HEK293 (cell line): ENCODE data around the gene ANKRD44.

Source experiments
- CTCF ChIA-PET: fragments of 350-600 bp; formaldehyde crosslinking; extraction: SDS; loops from one replicate; lab custom pipeline; 2021; ENCODE audit warnings: antibody characterized with exemption; lab: Yijun Ruan, JAX
- POLR2A ChIA-PET: fragments of 300-600 bp; formaldehyde crosslinking; extraction: SDS; loops from one replicate; lab custom pipeline; 2020; ENCODE audit warnings: antibody characterized with exemption, inconsistent platforms; lab: Yijun Ruan, JAX
- H3K27ac ChIP-seq: fragments of 200-500 bp; sonication (Bioruptor generic); 2 replicates; pipeline ENCODE4 v1.5.1; 2014; ENCODE audit warnings: low read depth, low read length, control low read depth, inconsistent platforms; ENCODE audit errors: extremely low read depth
- H3K36me3 ChIP-seq, 2 experiments: fragments of 200-500 bp in 1 of 2; sonication (Bioruptor generic) in 1 of 2; 1 replicate in 1 of 2; 2 replicates in 1 of 2; pipeline ENCODE4 v1.5.1; 2014 to 2017; ENCODE audit warnings: inconsistent platforms in 2 of 2, low read length in 2 of 2; ENCODE audit not compliant: control insufficient read depth in 2 of 2, insufficient read depth in 1 of 2
- H3K4me1 ChIP-seq: fragments of 200-500 bp; sonication (Bioruptor generic); 2 replicates; pipeline ENCODE4 v1.5.1; 2014; ENCODE audit warnings: mild to moderate bottlenecking, low read length, inconsistent platforms; ENCODE audit not compliant: control insufficient read depth, insufficient read depth
- H3K4me3 ChIP-seq: 2 replicates; pipeline ENCODE4 v1.5.1; 2011; ENCODE audit warnings: low read depth, mild to moderate bottlenecking, control low read depth, low read length, moderate library complexity
- H3K9me3 ChIP-seq: fragments of 200-500 bp; sonication (Bioruptor generic); 2 replicates; pipeline ENCODE4 v1.5.1; 2014; ENCODE audit warnings: low read depth, low read length, inconsistent platforms; ENCODE audit not compliant: control insufficient read depth, insufficient read depth
- OSR2 ChIP-seq: fragments of 450-650 bp; formaldehyde crosslinking; IDR thresholded peaks from 2 replicates; pipeline ENCODE4 v1.5.1; 2016; ENCODE audit warnings: missing biosample characterization, missing genetic modification characterization
- PRDM2 ChIP-seq: fragments of 450-650 bp; formaldehyde crosslinking; IDR thresholded peaks from 2 replicates; pipeline ENCODE4 v1.5.1; 2016; ENCODE audit warnings: missing biosample characterization, missing genetic modification characterization, borderline replicate concordance
- ZBTB10 ChIP-seq: fragments of 450-650 bp; formaldehyde crosslinking; IDR thresholded peaks from 2 replicates; pipeline ENCODE4 v1.5.1; 2016; ENCODE audit warnings: missing biosample characterization, missing genetic modification characterization
- ZBTB44 ChIP-seq: fragments of 450-650 bp; IDR thresholded peaks from 2 replicates; pipeline ENCODE4 v1.5.1; 2018; ENCODE audit warnings: missing biosample characterization, mild to moderate bottlenecking, missing genetic modification characterization
- ZBTB48 ChIP-seq: fragments of 450-650 bp; formaldehyde crosslinking; IDR thresholded peaks from 2 replicates; pipeline ENCODE4 v1.5.1; 2016; ENCODE audit warnings: missing biosample characterization, missing genetic modification characterization
- ZBTB49 ChIP-seq: fragments of 450-650 bp; formaldehyde crosslinking; IDR thresholded peaks from 2 replicates; pipeline ENCODE4 v1.5.1; 2016; ENCODE audit warnings: missing biosample characterization, missing genetic modification characterization, low read depth
- ZFHX2 ChIP-seq: fragments of 450-650 bp; formaldehyde crosslinking; conservative IDR thresholded peaks from 2 replicates; pipeline ENCODE4 v1.5.1; 2016; ENCODE audit warnings: missing biosample characterization, missing genetic modification characterization
- ZFP37 ChIP-seq: fragments of 450-650 bp; formaldehyde crosslinking; IDR thresholded peaks from 2 replicates; pipeline ENCODE4 v1.5.1; 2016; ENCODE audit warnings: missing biosample characterization, missing genetic modification characterization
- ZNF112 ChIP-seq: fragments of 450-650 bp; formaldehyde crosslinking; IDR thresholded peaks from 2 replicates; pipeline ENCODE4 v1.5.0; 2017; ENCODE audit warnings: missing biosample characterization, missing genetic modification characterization
- ZNF18 ChIP-seq: fragments of 450-650 bp; formaldehyde crosslinking; IDR thresholded peaks from 2 replicates; pipeline ENCODE4 v1.5.1; 2016; ENCODE audit warnings: missing biosample characterization, missing genetic modification characterization
- ZNF341 ChIP-seq: fragments of 450-650 bp; formaldehyde crosslinking; IDR thresholded peaks from 2 replicates; pipeline ENCODE4; 2016; ENCODE audit warnings: low read depth, missing biosample characterization, missing genetic modification characterization
- ZNF350 ChIP-seq: fragments of 450-650 bp; formaldehyde crosslinking; IDR thresholded peaks from 2 replicates; pipeline ENCODE4 v1.5.0; 2017; ENCODE audit warnings: missing biosample characterization, mild to moderate bottlenecking, missing genetic modification characterization
- ZNF510 ChIP-seq: fragments of 450-650 bp; formaldehyde crosslinking; IDR thresholded peaks from 2 replicates; pipeline ENCODE4 v1.5.1; 2018; ENCODE audit warnings: mild to moderate bottlenecking, missing genetic modification characterization, missing biosample characterization; ENCODE audit not compliant: insufficient replicate concordance
- ZNF624 ChIP-seq: fragments of 450-650 bp; formaldehyde crosslinking; IDR thresholded peaks from 2 replicates; pipeline ENCODE4 v1.5.1; 2017; ENCODE audit warnings: missing biosample characterization, missing genetic modification characterization
- ZNF629 ChIP-seq: fragments of 450-650 bp; formaldehyde crosslinking; IDR thresholded peaks from 2 replicates; pipeline ENCODE4 v1.5.1; 2017; ENCODE audit warnings: missing biosample characterization, missing genetic modification characterization
- ZNF660 ChIP-seq: fragments of 450-650 bp; IDR thresholded peaks from 2 replicates; pipeline ENCODE4 v1.5.1; 2018; ENCODE audit warnings: missing biosample characterization, mild to moderate bottlenecking, missing genetic modification characterization
- ZNF785 ChIP-seq: fragments of 450-650 bp; formaldehyde crosslinking; IDR thresholded peaks from 2 replicates; pipeline ENCODE4 v1.5.1; 2016; ENCODE audit warnings: missing biosample characterization, missing genetic modification characterization
- ZNF791 ChIP-seq: fragments of 450-650 bp; formaldehyde crosslinking; IDR thresholded peaks from 2 replicates; pipeline ENCODE4 v1.5.1; 2016; ENCODE audit warnings: missing biosample characterization, missing genetic modification characterization

The ANKRD44 gene

GRCh38 chr2:197296835-197297234, 13.7 kb downstream of the ANKRD44 start (continued):
- TF ChIP-seq ZNF18 (tag by site-specific recombination) (no peak), ZNF785 (tag by site-specific recombination) (no peak), PRDM2 (tag by site-specific recombination) (no peak)

GRCh38 chr2:197294260-197294659, 16.3 kb downstream of the ANKRD44 start:
- H3K27ac ChIP-seq: no peak overlapping the region
- no peaks in the 10 kb centered on the region for H3K9me3 ChIP-seq
- H3K4me1 ChIP-seq: 0 out of 2 replicates have a peak, but pooled peaks cover 3% of the 10 kb centered on the region
- 0 out of 2 replicates have a peak, but pooled peaks have one; percentile 15 for TF ChIP-seq ZFHX2
- TF ChIP-seq ZNF624: no peak
- no peak for TF ChIP-seq ZNF350 (tag by site-specific recombination)
- TF ChIP-seq OSR2: no peak
- TF ChIP-seq ZNF341 (tag by site-specific recombination): no peak
- TF ChIP-seq, all 188 proteins: peak for 1
- ChIA-PET CTCF (interaction anchor here (0.8 kb wide), 1 partner anchor 9 kb away, joined by 3 read pairs; no protein-coding TSS in a partner anchor), POLR2A (no interaction called here)
- Histone ChIP-seq H3K36me3 (no peaks in the 10 kb centered on the region), H3K4me3 (no peak overlapping the region)

- Histone ChIP-seq H3K9me3 (no peaks in the 10 kb centered on the region), H3K4me3 (no peak overlapping the region), H3K4me1 (0 out of 2 replicates have a peak, but pooled peaks cover 3% of the 10 kb centered on the region), H3K27ac (no peak overlapping the region), H3K36me3 (no peaks in the 10 kb centered on the region)
- ChIA-PET CTCF (no interaction called here), POLR2A (no interaction called here)
- TF ChIP-seq ZBTB49 (no peak), ZBTB44 (tag by site-specific recombination) (no peak), ZBTB48 (tag by site-specific recombination) (no peak), ZNF112 (no peak), ZNF791 (tag by site-specific recombination) (no peak), ZNF660 (tag by site-specific recombination) (no peak), ZFP37 (tag by site-specific recombination) (no peak), ZNF510 (tag by site-specific recombination) (no peak), ZNF629 (tag by site-specific recombination) (no peak), ZBTB10 (tag by site-specific recombination) (no peak)
Observed at GRCh38 chr2:197293252-197294007, 17.1 kb downstream of the ANKRD44 start.
